GM12801 (cell line): Measurements from ENCODE around the gene DLGAP1.

Source experiments
- CTCF ChIP-seq: IDR thresholded peaks from one replicate; pipeline ENCODE4 v1.5.1; 2011; ENCODE audit warnings: control low read depth; ENCODE audit not compliant: insufficient read length; ENCODE audit errors: extremely low read depth

The DLGAP1 gene

GRCh38 chr18:4207383-4207985 is 247.6 kb downstream of the DLGAP1 start:
- TF ChIP-seq CTCF, result no peak

- TF ChIP-seq CTCF, result no peak
Measured at GRCh38 chr18:4204438-4204720, 250.7 kb downstream of the DLGAP1 start.

- TF ChIP-seq CTCF, result no peak
Measured at GRCh38 chr18:4203568-4204437, 251.3 kb downstream of the DLGAP1 start.

GRCh38 chr18:4200399-4200798 is 254.7 kb downstream of the DLGAP1 start:
- no peak for TF ChIP-seq CTCF

- no peak for TF ChIP-seq CTCF
Measured at GRCh38 chr18:4198956-4199355, 256.2 kb downstream of the DLGAP1 start.

DNA sequence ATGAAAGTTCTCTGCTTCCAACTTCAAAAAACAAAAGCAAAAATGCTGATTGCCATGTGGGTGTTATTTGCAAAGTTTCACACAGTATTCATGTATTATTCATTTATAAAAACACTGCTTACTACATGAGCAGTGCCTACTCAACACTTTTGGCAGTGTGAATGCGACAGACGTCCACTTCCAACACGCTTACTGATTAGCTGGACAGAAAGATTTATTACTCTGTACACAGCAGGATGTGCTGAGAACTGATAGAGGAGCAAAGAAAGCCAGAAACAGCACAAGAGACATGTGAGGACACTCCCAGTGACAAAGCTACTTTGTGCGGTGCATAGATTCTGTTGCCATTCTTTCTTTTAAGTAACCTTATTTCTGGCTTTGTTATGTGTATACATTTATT is 258.8 kb downstream of the DLGAP1 start:
- no peak for TF ChIP-seq CTCF

DNA sequence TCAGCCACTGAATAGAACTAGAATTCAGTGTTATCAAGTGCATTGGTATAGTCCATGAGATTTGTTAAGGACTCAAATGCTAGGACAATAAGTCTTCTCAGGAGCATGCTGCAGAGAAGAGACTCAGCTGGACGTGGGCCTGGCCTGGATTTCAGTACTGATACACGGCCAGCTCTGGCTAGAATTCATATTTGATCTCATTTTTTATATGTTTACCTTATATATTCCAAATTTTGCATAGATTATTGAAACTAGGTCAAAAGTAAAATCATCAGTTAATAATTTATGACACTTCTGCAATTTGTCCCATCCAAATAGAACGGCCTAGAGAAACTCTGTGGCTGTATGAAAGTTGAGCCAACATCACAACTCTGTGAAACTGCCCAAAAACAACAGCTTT is 262.0 kb downstream of the DLGAP1 start:
- no peak for TF ChIP-seq CTCF
